Skin of body (tissue), 2 donors: Measurements from ENCODE around the gene RAI2. TPM values are rescaled to one million over a fixed set of nuclear protein-coding genes. Genes with fewer than 3 reads are reported as not detected.

ENCODE experiments used
- DNase-seq: peaks from one replicate; lab custom pipeline; 2025; lab: John Stamatoyannopoulos, UW
- total RNA-seq: library from RNA; depleted of rRNA; stranded (reverse); fragments of >200 nt; gene quantifications from one replicate; pipeline ENCODE4 v1.2.3, GENCODE V29; 2014

The RAI2 gene
- total RNA-seq, 1 donor from 2014 or later = 1.4 TPM

DNA sequence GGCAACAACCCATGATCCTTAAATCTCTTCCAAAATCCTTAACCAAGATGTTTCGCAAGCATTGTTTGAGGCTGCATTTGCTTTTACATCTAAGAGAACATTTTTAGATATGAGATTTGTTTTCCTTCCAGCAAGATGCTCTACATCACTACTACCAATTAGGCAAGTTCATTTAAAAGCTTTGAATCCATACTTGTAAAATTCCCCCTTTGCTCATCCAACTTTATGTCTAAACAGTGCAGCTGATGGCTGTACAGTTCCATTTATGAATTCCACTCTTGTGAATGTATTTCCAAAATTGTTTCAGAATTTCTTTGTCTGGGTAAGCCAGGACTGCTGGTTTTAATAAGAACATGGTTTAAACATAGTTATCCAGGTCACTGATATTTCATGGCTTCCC lies 31.5 kb downstream of the RAI2 start:
- DNase-seq = no peak

DNA sequence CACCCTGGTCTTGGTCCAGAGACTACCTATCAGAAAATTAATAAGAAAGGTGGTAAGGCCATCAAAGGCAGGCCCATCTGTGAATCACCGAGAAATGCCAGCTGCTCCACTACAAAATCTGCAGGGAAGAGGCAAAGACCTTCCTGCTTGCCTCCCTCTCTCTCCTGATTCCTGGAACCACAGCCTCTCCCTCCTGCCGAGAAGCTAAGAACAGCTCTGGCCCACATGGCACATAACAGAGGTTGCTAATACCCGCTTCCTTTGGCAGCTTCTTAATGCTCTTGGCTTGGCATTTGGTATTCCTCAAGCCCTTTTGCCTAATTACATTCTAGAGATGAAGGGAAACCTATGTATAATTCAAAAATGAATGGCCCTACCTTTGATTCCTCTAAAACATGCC lies 32.9 kb downstream of the RAI2 start:
- no peak for DNase-seq

GRCh38 chrX:17826609-17827496 lies 34.2 kb downstream of the RAI2 start:
- no peak for DNase-seq

DNA sequence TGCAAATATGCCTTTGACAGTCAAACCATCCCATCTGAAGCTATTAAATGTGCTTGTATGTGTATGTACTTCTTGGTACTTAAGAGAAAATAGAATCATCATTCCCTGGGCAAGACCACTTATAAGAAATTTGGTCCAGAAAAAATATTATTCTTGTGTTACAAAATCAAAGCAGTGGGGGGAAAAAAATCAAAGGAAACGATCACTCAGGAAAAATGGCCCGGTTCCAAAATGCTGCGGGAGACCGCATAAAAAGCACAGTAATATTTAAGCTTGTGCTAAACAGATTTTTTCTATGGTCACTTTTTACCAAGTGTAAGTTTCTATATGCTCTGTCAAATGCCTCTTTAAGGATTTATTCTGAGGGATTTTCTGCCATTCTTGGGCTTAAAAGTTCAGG lies 36.1 kb downstream of the RAI2 start:
- no peak for DNase-seq

- no peak for DNase-seq
These were observed 38.7 kb downstream of the RAI2 start for GRCh38 chrX:17822351-17822750.

DNA sequence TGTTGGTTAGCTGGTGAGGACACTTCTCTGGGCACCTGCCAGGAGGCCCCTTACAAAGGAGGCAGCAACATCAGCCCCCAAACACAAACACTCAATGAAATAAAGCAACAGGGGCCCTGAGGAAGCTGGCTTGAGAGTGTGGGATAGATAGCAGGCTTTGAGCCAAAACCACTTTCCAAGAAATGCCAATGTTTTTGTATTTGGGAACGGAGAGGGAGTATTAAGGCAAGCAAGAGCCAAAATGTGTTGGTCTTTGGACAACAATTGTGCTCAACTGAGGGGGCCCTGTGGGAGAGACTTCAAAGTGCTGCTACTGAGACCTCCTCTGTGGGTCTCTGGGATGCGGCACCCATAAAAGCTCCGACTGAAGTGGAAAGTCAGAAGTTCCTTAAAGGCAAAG lies 41.0 kb downstream of the RAI2 start:
- DNase-seq = no peak

GRCh38 chrX:17818726-17819125 lies 42.4 kb downstream of the RAI2 start:
- DNase-seq = no peak

GRCh38 chrX:17817251-17817650 lies 43.8 kb downstream of the RAI2 start:
- DNase-seq = no peak

- DNase-seq = no peak
These were observed 46.5 kb downstream of the RAI2 start for GRCh38 chrX:17814557-17814956.

GRCh38 chrX:17814059-17814458 lies 47.0 kb downstream of the RAI2 start:
- DNase-seq = no peak

- DNase-seq = no peak
These were observed 47.8 kb downstream of the RAI2 start for GRCh38 chrX:17813277-17813676.

DNA sequence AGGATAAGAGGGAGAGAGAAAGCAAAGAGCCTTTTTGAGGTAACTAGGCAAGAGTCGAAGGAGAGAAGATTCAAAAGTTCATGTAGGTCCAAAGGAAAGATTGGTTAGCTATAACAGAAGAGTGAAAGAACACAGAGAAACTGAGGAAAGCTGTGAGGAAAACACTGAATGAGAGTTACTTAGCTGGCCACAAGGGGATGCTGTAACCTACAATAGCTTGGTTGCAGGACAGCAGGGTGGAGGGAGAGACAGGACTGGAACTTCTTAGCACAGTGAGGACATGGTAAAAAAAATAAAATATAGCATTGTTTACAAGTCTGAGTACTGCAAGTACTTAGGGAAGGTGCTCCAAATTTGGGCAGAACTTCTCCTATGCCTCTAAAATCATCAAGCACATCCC lies 48.3 kb downstream of the RAI2 start:
- no peak for DNase-seq

DNA sequence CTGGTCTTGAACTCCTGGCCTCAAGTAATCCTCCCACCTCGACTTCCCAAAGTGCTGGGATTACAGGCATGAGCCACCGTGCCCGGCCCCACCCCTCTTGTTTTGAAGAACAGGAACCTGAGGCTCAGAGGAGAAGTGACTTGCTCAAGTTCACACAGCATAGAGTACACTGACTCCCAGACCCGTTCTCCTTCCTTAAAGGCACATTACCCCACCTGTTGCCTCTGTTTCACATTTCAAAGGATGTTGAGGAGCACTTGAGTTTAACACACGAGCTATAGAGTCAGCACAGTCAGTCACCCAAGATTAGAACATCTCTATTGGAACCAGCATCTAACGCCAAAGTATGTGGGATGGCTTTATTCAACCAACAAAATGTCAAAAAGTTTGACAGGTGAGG lies 51.1 kb downstream of the RAI2 start:
- DNase-seq = no peak

DNA sequence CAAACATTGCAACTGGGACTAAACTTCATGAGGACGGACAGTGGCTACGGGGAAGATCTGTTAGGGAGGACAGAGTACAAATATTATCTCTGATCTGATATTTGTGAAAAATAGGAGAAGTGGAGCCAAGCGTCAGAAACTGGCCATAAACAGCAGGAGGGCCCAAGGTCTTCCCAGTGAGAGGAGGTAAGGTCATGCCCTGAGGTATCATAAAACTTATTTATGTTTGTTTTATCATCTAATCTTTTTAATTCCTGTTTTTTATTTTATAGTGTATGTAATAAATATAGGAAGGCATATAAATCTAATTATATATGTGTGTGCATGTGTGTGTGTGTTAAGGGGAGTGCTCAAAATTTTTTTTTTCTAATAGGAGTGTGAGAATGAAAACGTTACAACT lies 51.8 kb downstream of the RAI2 start:
- DNase-seq = no peak

GRCh38 chrX:17805120-17805519 lies 56.0 kb downstream of the RAI2 start:
- DNase-seq = no peak

- no peak for DNase-seq
These were observed 57.6 kb downstream of the RAI2 start for GRCh38 chrX:17803449-17803848.

GRCh38 chrX:17802756-17803155 lies 58.3 kb downstream of the RAI2 start:
- DNase-seq = no peak

GRCh38 chrX:17801431-17801830 lies 59.7 kb downstream of the RAI2 start:
- DNase-seq = no peak

- no peak for DNase-seq
These were observed 62.2 kb downstream of the RAI2 start for GRCh38 chrX:17798921-17799320.

DNA sequence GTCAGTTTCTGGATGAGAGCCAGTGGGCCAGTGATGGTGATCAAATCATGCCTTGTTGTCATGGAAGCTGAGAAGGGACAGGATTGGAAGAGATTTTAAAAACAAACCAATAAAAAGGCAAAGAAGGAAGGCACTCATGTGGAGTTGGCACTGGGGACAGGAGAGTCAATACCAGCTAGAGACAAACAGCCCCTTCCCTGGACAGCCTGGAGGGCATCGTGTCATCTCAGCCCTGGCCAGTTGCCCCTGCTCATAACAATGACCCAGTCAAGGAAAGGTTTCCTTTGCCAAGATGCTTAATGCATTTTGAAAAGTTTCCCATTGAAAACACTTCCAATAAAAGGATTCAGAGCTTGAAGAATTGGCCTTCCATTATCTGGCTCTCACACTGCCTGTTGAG lies 68.3 kb downstream of the RAI2 start:
- DNase-seq = no peak

DNA sequence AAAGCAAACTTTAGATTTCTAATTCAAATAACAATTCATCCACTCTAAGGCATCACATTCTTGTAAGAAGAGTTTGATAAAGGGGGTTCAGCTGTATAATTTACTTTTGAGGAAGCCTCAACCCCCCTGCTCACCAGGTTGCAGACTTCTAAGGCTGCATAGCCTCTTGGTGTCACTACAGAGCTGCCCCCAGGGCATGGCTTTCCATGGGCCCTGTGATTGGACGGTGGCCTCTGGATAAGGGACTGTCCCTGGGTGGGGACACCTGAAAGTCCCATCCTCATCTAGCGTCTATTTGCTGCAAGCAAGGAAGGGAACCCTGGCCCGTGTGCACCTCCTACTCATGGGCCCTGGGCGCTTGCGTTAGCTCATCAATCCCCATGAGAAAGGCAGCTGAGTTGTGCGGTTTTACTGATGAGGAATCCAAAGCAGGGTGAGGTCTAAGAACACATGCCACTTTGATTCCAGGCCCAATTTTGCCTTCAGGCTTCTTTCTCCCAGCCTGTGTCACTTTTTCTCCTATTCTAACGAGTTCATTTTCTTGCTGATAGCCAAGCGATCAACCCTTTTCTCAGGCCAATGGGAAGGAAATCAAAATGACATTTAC lies 72.0 kb downstream of the RAI2 start:
- DNase-seq = no peak

GRCh38 chrX:17788439-17788838 lies 72.7 kb downstream of the RAI2 start:
- no peak for DNase-seq

GRCh38 chrX:17787557-17787956 lies 73.5 kb downstream of the RAI2 start:
- DNase-seq = no peak
